BLaER1 (cell line): ENCODE measurements around the gene MARF1.

Experiments used
- H3K27ac ChIP-seq: shearing (Covaris generic); formaldehyde crosslinking; 2 replicates; pipeline ENCODE4 v1.8.1; 2022
- H3K27me3 ChIP-seq: shearing (Covaris generic); formaldehyde crosslinking; 2 replicates; pipeline ENCODE4 v1.8.1; 2022
- H3K36me3 ChIP-seq: shearing (Covaris generic); formaldehyde crosslinking; 2 replicates; pipeline ENCODE4 v1.8.1; 2022
- H3K4me1 ChIP-seq: shearing (Covaris generic); formaldehyde crosslinking; 2 replicates; pipeline ENCODE4 v1.8.1; 2022
- H3K4me2 ChIP-seq: shearing (Covaris generic); formaldehyde crosslinking; 2 replicates; pipeline ENCODE4 v1.8.1; 2022
- H3K4me3 ChIP-seq: shearing (Covaris generic); formaldehyde crosslinking; 2 replicates; pipeline ENCODE4 v1.8.1; 2022
- H3K9ac ChIP-seq: shearing (Covaris generic); formaldehyde crosslinking; 2 replicates; pipeline ENCODE4 v1.8.1; 2022
- H3K9me3 ChIP-seq: shearing (Covaris generic); formaldehyde crosslinking; 2 replicates; pipeline ENCODE4 v1.8.1; 2022
- H4K20me1 ChIP-seq: shearing (Covaris generic); formaldehyde crosslinking; 2 replicates; pipeline ENCODE4 v1.8.1; 2022
- Cebpa-rat ChIP-seq: shearing (Covaris generic); IDR thresholded peaks from 2 replicates; pipeline ENCODE4 v1.8.1; 2022

The MARF1 gene

DNA sequence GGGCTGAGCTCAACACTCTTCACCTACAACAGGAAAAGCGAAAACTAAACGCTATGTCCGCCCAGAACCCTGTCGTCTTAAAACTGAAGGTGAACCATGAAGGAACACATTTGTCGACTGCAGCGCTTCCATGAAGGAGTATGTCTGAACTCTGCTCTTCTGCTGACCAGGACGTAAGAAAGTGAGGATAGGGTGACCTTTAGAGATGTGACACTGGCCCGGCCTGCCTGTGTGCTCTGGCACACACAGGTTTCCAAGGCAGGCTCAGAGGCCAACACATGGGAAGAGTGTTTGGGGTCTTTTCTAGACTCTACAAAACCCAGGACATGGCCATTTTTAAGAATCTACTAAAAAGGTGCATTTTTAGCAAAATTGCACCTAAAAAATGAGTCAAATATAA lies 21.1 kb downstream of the MARF1 start:
- Histone ChIP-seq H3K9me3 (no peaks in the 10 kb centered on the region; the same call in 1 of the 2 replicates), H3K36me3 (peaks cover 99% of the 10 kb centered on the region), H3K27me3 (no peaks in the 10 kb centered on the region; the same call in 1 of the 2 replicates), H3K4me1 (peaks cover 50% of the 10 kb centered on the region), H3K4me2 (peak overlapping the region; percentile 40), H3K4me3 (no peak overlapping the region), H3K27ac (peak overlapping the region; percentile 18; the same call in 1 of the 2 replicates), H4K20me1 (no peaks in the 10 kb centered on the region; the same call in 1 of the 2 replicates), H3K9ac (no peak overlapping the region; the same call in 1 of the 2 replicates)
- TF ChIP-seq Cebpa-rat = no peak

DNA sequence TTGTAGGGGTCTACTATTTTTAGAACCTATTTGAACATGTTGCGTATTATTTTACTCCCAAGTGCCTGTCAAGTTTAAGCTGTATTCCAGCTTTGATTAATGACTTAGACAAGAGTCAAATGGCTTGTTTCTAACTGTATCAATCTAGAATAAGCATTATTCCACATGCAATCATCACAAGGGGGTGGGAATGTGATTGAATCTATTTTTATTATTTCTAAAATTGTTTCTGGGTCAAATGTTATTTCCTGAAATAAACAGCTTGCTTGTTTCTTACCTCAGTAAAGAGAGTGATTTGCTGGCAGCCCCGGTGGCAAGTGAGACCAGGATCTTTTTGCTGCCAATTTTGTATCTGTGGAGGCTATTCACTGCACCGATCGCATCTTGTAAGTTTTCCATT lies 21.5 kb downstream of the MARF1 start:
- Histone ChIP-seq H4K20me1 (no peaks in the 10 kb centered on the region; the same call in 1 of the 2 replicates), H3K36me3 (peaks cover 99% of the 10 kb centered on the region), H3K4me1 (peaks cover 50% of the 10 kb centered on the region), H3K4me2 (peak overlapping the region; percentile 40), H3K9me3 (no peaks in the 10 kb centered on the region; the same call in 1 of the 2 replicates), H3K27me3 (no peaks in the 10 kb centered on the region; the same call in 1 of the 2 replicates), H3K9ac (no peak overlapping the region; the same call in 1 of the 2 replicates), H3K27ac (peak overlapping the region; percentile 18; the same call in 1 of the 2 replicates), H3K4me3 (no peak overlapping the region)
- no peak for TF ChIP-seq Cebpa-rat

DNA sequence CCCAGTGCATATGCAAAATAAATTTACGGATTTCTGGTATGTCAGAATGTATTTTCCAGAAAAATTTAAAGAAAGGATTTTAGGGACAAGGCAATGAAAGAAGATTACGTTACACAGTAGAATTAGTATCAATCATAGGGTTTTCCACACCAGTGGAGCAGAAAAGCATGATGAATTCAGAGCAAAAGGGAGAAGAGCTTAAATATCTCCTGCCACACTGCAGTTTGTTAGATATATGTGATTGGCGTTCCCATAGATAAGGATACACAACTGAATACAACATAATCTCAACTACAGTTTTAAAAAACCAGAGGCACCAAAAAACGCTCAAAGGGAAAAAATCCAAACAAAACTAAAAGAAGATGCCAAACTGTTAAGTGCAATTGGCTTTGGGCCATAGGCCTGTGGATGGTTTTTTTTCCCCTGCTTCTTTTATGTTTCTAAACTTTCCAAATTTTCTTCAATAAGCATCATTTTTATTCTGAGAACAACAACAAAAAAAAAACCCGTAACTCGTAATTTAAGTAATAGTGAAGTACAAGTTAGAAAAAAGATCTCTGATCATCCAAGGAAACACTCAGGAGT lies 22.3 kb downstream of the MARF1 start:
- peaks cover 50% of the 10 kb centered on the region for H3K4me1 ChIP-seq
- H3K27ac ChIP-seq = no peak overlapping the region
- no peak overlapping the region for H3K4me3 ChIP-seq
- H4K20me1 ChIP-seq = no peaks in the 10 kb centered on the region; the same call in 1 of the 2 replicates
- H3K9me3 ChIP-seq = no peaks in the 10 kb centered on the region; the same call in 1 of the 2 replicates
- H3K27me3 ChIP-seq = no peaks in the 10 kb centered on the region; the same call in 1 of the 2 replicates
- peak overlapping the region; percentile 40 for H3K4me2 ChIP-seq
- H3K36me3 ChIP-seq = peaks cover 99% of the 10 kb centered on the region
- no peak overlapping the region; the same call in 1 of the 2 replicates for H3K9ac ChIP-seq
- TF ChIP-seq Cebpa-rat = no peak

DNA sequence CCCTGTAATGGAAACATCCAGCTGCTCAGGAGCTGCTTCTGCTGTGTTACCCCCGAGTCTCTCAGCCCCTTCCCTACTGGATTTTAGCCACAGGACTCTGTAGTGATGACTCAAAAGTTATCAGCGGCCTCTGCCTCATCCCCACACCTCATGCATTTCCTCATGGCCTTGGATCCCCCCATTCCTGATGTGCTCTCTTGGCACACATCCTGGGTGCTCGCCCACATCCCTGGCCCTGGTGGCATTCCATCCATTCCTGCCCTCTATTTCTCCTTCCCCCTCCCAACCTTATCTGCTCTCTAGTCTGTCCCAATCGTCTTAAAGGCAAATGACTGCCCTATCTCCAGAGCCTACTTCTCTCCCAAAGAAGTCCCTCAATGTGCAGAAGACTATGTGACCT lies 24.6 kb downstream of the MARF1 start:
- Histone ChIP-seq H3K27me3 (no peaks in the 10 kb centered on the region), H3K36me3 (peaks cover 99% of the 10 kb centered on the region), H3K9ac (no peak overlapping the region), H3K4me2 (no peak overlapping the region), H3K4me1 (peaks cover 35% of the 10 kb centered on the region), H3K27ac (no peak overlapping the region), H4K20me1 (no peaks in the 10 kb centered on the region; the same call in 1 of the 2 replicates), H3K4me3 (no peak overlapping the region), H3K9me3 (no peaks in the 10 kb centered on the region)
- no peak for TF ChIP-seq Cebpa-rat

DNA sequence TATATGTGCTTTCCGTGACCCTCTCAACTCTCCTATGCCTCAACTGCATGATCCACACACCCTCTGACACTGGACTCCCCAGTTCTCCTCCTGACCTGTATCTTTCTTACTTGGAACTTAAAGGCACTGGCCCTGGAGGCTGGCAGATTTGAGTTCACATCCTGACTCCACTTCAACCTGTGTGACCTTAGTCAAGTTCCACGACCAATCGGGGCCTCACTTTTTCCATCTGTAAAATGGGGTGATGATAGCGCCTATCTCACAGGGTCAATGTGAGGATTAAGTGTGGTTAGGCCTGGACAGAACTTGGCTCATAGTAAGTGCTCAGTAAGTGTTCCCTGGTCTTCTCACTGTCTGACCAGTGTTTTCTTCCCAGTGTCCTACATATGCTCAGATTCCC lies 25.1 kb downstream of the MARF1 start:
- Histone ChIP-seq H3K27ac (no peak overlapping the region), H3K9ac (no peak overlapping the region), H3K4me1 (peaks cover 30% of the 10 kb centered on the region), H3K36me3 (peaks cover 99% of the 10 kb centered on the region), H3K27me3 (no peaks in the 10 kb centered on the region), H3K9me3 (no peaks in the 10 kb centered on the region), H3K4me3 (no peak overlapping the region), H3K4me2 (no peak overlapping the region), H4K20me1 (no peaks in the 10 kb centered on the region; the same call in 1 of the 2 replicates)
- TF ChIP-seq Cebpa-rat = no peak

DNA sequence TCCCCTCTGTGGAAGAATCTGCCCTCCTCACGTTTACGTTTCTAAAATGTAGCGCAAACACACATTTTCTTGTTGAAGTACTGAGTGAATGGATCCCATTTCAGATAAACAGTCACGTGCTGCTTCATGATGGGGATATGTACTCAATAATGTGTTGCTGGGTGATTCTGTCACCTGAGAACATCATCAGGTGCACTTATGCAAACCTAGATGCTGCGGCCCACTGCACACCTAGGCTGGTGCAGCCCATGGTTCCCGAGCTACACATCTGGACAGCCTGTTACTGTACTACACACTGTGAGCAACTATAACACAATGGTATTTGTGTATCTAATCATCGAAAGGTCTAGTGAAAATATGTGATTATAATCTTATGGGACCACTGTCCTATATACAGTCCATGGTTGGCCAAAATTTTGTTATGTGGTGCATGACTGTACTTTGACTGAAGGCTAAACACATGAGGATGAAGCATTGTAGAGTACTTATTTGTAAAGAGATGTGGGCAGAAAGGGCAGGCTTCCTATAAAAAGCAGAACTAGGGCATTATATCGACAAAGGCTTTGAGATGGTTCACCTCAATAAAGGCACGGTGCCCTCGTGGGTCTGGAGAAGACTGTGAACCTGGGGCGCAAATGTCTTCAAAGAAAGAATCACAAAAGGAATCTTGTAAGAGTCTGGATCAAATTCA lies 26.3 kb downstream of the MARF1 start:
- no peak for TF ChIP-seq Cebpa-rat
- Histone ChIP-seq H3K4me3 (no peak overlapping the region), H4K20me1 (no peaks in the 10 kb centered on the region; the same call in 1 of the 2 replicates), H3K27ac (no peak overlapping the region), H3K4me2 (no peak overlapping the region), H3K4me1 (peaks cover 17% of the 10 kb centered on the region), H3K27me3 (no peaks in the 10 kb centered on the region), H3K9me3 (no peaks in the 10 kb centered on the region), H3K9ac (no peak overlapping the region), H3K36me3 (peaks cover 99% of the 10 kb centered on the region)

DNA sequence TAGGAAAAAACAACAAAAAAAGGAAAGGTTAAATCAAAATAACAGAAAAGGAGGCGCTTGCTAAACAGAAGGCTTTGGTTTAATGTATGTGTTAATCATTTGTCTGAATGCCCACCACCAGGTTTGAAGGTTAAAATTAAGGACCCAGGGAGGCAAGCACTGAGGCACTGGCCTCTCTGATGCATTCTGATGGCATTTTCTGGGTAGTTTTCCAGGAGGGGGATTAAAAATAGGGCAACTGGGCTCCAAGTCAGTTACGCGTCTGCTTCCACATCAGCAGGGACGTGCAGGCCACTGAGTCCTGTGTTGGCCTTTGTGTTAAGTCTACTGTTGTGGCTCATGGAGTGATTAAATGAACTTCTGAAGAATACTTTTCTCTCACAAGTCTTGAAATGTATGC lies 26.9 kb downstream of the MARF1 start:
- H3K9me3 ChIP-seq = no peaks in the 10 kb centered on the region
- H3K4me2 ChIP-seq = no peak overlapping the region
- H3K4me3 ChIP-seq = no peak overlapping the region
- no peak overlapping the region for H3K27ac ChIP-seq
- H3K27me3 ChIP-seq = no peaks in the 10 kb centered on the region
- H3K9ac ChIP-seq = no peak overlapping the region
- H3K4me1 ChIP-seq = peaks cover 11% of the 10 kb centered on the region
- peaks cover 99% of the 10 kb centered on the region for H3K36me3 ChIP-seq
- no peaks in the 10 kb centered on the region; the same call in 1 of the 2 replicates for H4K20me1 ChIP-seq
- TF ChIP-seq Cebpa-rat = no peak

DNA sequence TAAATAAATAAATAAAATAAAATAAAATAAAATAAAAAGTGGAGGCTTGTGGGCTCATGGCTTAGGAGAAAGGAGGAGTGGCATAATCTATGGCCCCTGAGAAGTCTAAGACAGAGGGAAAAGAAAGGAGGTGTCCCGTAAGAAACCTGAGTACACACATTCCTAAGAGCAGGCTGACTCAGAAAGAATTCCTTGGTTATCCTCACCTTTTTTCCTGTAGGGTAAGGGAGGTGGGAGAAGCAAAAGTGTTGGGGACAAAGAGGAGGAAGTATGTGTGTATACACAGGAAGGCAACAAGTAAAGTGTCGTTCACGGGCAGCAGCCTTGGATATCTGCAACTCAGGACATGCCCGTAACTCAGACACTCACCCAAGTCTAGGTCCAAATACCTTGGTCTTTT lies 29.3 kb downstream of the MARF1 start:
- H3K27me3 ChIP-seq = no peaks in the 10 kb centered on the region
- H4K20me1 ChIP-seq = no peaks in the 10 kb centered on the region
- no peaks in the 10 kb centered on the region for H3K9me3 ChIP-seq
- H3K4me3 ChIP-seq = no peak overlapping the region
- no peak overlapping the region for H3K27ac ChIP-seq
- no peaks in the 10 kb centered on the region for H3K4me1 ChIP-seq
- no peak overlapping the region for H3K9ac ChIP-seq
- TF ChIP-seq Cebpa-rat = no peak
- peaks cover 100% of the 10 kb centered on the region for H3K36me3 ChIP-seq
- no peak overlapping the region for H3K4me2 ChIP-seq

DNA sequence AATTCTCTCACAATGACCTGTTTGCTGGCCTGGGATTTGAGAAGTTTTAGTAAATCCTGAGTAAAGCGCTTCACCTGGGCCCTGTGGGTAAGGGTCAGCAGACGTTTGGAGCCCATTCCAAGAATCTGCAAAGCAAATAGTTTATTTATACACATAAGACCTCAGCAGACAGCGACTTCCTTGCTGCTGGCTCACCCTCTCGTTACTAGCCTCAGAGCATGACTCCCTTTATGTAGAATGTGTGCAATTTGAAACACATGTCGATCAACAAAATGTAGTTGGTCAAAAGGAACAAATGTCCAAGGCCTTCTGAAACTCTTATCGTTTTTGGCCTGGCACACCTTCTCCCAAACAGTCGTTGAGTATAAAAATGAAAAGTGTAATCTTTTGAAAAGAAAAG lies 31.3 kb downstream of the MARF1 start:
- H3K4me2 ChIP-seq = no peak overlapping the region
- TF ChIP-seq Cebpa-rat = no peak
- H3K27me3 ChIP-seq = no peaks in the 10 kb centered on the region
- H3K36me3 ChIP-seq = peaks cover 100% of the 10 kb centered on the region
- H3K27ac ChIP-seq = no peak overlapping the region
- no peaks in the 10 kb centered on the region for H3K4me1 ChIP-seq
- peaks cover 5% of the 10 kb centered on the region; the same call in 1 of the 2 replicates for H4K20me1 ChIP-seq
- no peaks in the 10 kb centered on the region for H3K9me3 ChIP-seq
- no peak overlapping the region for H3K9ac ChIP-seq
- H3K4me3 ChIP-seq = no peak overlapping the region

DNA sequence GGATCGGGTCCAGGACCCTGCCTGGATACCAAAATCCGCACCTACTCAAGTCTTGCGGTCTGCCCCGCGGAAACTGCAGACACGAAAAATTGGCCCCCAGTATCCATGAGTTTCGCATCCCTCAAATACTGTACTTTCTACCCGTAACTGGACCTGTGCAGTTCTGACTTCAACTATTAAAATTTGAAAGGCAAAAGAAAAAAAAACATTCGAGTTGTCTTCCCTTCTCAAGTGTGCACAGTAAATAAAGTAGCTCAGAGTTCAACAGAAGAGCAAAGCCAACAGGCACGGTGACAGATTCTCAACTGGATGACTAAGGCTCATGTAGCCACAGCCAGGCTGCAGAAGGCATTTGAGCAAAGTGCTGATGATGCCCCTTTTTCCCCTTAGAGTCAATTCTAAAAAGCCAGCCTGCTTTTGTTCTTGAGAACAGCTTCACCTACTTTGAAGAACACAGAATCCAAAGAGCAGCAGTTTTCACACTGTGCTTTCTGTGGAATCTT lies 32.5 kb downstream of the MARF1 start:
- H3K9me3 ChIP-seq = no peaks in the 10 kb centered on the region
- peaks cover 17% of the 10 kb centered on the region; the same call in 1 of the 2 replicates for H4K20me1 ChIP-seq
- TF ChIP-seq Cebpa-rat = no peak
- no peak overlapping the region for H3K4me3 ChIP-seq
- no peaks in the 10 kb centered on the region for H3K27me3 ChIP-seq
- H3K4me1 ChIP-seq = no peaks in the 10 kb centered on the region
- H3K36me3 ChIP-seq = peaks cover 100% of the 10 kb centered on the region
- no peak overlapping the region for H3K9ac ChIP-seq
- H3K4me2 ChIP-seq = no peak overlapping the region
- H3K27ac ChIP-seq = no peak overlapping the region
